ENCODE results near the gene ACVRL1.

ACVRL1 gene

GRCh38 chr12:51900323-51900889 is 6.9 kb upstream of the ACVRL1 start:
- DNase-seq = no peak

- DNase-seq = no peak
Measured at GRCh38 chr12:51901121-51901817, 6.0 kb upstream of the ACVRL1 start.

- DNase-seq = no peak
Measured at GRCh38 chr12:51901881-51902280, 5.4 kb upstream of the ACVRL1 start.

GRCh38 chr12:51904951-51905470 is 2.3 kb upstream of the ACVRL1 start:
- DNase-seq = no peak

- no peak for DNase-seq
Measured at GRCh38 chr12:51905471-51906429, 1.6 kb upstream of the ACVRL1 start.

GRCh38 chr12:51906430-51907082 is 748 bp upstream of the ACVRL1 start:
- DNase-seq = no peak

- no peak for DNase-seq
Measured at GRCh38 chr12:51907856-51908425, 637 bp downstream of the ACVRL1 start.

- no peak for DNase-seq
Measured at GRCh38 chr12:51908876-51909592, 1.7 kb downstream of the ACVRL1 start.

GRCh38 chr12:51910168-51910567 is 2.9 kb downstream of the ACVRL1 start:
- no peak for DNase-seq

- no peak for DNase-seq
Measured at GRCh38 chr12:51910691-51911090, 3.4 kb downstream of the ACVRL1 start.

GRCh38 chr12:51911307-51911706 is 4.0 kb downstream of the ACVRL1 start:
- DNase-seq = no peak

- DNase-seq = peak; percentile 24 to 31
Measured at GRCh38 chr12:51911788-51912711, 4.7 kb downstream of the ACVRL1 start.

- DNase-seq = no peak
Measured at GRCh38 chr12:51913071-51914033, 6.0 kb downstream of the ACVRL1 start.

GRCh38 chr12:51914034-51914923 is 7.0 kb downstream of the ACVRL1 start:
- DNase-seq = no peak

- DNase-seq = no peak
Measured at GRCh38 chr12:51915003-51915625, 7.8 kb downstream of the ACVRL1 start.

GRCh38 chr12:51915951-51916350 is 8.6 kb downstream of the ACVRL1 start:
- DNase-seq = no peak

GRCh38 chr12:51917041-51917590 is 9.8 kb downstream of the ACVRL1 start:
- DNase-seq = no peak
